NCI-H69 (cell line): ENCODE data around the gene IGSF6.
"Not testable (repeated sequence)": the region's sequence is repeated elsewhere in the genome, so short reads cannot be mapped to it uniquely, and the experiment has no call there.

Experiments used
- DNase-seq: peaks from one replicate; lab custom pipeline; 2025; lab: John Stamatoyannopoulos, UW

Gene IGSF6

DNA sequence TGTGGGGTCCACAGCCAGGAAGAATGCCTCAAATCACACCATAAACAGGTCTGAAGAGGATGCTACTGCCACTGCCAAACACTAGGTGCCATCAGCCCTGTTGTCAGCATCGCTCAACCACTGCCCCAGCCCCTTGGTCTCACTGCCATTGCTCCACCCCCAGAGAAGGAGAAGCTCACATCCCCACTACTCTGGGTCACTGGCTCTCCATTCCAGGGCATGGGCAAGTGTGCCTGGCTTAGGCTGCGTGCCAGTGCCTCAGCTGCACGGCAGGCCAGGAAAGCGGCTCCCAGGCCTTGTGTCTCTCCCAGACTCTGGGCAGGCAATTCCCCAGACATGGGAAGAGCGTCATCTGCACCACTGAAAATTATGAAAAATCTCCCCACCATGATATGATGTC is 1.2 kb upstream of the IGSF6 start:
- no peak for DNase-seq

DNA sequence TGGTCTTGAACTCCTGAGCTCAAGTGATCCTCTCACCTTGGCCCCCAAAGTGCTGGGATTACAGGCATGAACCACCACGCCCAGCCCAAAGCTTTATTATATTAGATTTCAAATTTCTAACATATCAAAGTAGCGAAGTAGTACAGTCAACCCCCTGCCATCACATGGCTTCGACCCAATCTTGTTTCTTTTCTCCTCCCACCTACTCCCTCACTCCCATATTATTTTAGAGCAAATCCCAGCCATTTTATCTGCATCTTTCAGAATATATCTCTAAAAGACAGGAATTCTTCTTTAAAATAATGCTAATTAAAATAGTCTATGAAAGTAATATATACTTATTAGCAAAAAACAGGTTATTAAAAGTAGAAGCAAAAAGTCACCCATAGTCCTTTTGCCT is 893 bp downstream of the IGSF6 start:
- DNase-seq: no peak

DNA sequence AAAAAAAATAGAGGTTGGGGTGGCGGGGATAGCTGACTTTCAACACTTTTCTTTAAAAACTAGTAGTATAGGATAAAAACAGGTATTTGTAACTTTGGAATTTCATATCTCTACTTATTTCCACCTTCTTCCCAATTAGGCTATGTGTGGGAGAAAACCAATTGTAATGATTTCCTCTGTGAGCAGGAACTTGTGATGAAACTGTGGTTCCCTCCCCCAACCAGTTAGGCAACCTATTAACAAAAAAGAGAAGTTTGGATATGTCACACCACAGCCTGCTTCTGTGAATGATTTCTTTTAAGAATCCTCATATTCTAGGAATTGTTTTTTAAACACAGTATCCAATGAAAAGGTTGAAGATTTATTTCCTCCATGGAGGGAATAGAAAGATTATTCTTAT is 1.9 kb downstream of the IGSF6 start:
- DNase-seq: no peak

DNA sequence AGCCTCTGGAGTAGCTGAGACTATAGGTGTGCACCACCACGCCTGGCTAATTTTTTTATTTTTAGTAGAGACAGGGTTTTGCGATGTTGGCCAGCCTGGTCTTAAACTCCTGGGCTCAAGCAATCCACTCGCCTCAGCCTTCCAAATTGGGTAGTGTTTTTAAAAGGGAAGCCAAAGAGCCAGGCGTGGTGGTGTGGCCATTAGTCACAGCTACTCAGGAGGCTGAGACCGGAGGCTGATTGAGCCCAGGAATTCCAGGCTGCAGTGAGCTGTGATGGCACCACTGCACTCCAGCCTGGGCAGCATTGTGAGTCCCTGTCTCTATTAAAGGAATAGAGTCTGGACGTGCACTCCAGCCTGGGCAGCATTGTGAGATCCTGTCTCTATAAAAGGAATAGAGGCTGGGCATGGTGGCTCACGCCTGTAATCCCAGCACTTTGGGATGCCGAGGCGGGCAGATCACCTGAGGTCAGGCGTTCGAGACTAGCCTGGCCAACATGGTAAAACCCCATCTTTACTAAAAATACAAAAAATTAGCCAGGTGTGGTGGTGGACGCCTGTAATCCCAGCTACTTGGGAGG is 2.5 kb downstream of the IGSF6 start:
- not testable (repeated sequence) for DNase-seq

DNA sequence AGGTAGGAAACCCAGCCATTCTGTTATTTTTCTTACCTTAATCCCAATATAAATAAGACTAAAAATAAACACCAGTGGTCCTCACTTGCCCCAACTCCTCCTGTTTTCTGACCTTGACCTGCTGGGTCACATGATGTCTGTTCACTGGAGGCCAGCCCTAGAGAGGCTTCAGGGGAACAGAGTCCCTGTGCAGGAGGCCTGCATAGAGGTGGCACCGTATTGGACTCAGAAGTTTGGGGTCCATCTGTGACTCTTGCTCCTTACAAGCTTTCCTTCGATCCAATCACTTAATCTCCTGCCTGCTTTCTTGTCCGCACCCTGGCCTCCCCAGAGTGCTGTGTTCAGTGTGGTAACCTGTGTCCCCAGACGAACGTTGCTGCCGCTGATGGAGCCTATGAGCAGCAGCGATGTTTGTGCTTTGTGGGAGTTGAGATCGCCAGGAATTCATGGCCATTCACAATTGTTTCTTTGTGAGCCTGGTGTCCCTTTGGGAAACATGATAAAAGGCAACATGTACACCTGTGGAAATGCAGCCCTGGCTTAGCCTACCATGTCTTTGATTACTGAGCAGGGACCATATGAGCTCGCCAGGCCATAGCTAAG is 4.7 kb downstream of the IGSF6 start:
- DNase-seq: no peak

DNA sequence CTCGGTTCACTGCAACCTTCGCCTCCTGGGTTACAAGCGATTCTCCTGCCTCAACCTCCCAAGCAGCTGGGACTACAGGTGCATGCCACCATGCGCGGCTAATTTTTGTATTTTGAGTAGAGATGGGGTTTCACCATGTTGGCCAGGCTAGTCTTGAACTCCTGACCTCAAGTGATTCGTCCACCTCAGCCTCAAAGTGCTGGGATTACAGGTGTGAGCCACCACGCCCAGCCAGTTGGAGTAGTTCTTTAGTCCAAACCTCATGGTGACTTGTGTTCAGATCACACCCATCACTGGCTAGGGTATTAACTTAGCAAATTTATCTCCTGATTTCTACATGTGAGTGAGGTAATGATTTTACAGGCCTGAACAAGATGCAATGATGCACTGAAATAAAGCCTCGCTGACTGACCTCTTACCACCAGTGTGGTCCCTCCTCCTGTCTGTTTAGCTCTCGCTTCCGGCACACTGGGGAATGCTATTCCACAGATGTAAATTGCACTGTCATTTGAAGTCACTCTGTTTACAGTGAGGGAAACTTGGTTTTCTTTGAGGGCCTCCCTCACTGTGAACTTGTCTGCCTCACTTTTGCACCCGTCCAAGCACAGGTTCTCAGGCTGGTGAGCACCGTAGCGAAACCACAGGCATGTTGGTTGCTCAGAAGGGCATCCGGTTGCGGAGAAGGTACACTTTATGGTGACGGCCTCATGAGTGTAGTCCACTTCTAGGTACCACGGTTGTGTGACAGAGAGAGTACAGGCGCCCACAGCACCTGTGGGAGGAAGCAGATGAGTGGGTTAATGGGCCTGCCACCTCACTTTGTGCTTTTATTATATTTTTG is 5.5 kb downstream of the IGSF6 start:
- DNase-seq: no peak

DNA sequence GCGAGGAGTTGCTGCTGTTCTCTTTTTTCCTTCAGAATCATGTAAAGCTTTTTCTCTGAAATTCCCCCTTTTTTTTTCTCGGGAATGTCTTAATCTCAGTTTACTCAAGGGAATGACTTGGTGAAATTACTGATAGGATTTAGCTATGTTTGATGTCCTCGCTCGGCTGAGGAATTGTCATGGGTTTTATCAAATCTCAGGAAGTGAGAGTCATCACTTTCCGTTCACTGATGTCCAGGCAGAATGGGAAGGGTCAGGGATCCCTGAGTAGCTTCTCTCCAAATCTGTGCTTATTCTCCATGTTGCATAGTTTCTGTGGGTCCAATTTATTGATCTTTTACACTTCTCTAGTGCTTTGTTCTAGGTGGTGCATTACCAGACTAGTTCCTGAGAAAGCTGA is 6.3 kb downstream of the IGSF6 start:
- DNase-seq: no peak

DNA sequence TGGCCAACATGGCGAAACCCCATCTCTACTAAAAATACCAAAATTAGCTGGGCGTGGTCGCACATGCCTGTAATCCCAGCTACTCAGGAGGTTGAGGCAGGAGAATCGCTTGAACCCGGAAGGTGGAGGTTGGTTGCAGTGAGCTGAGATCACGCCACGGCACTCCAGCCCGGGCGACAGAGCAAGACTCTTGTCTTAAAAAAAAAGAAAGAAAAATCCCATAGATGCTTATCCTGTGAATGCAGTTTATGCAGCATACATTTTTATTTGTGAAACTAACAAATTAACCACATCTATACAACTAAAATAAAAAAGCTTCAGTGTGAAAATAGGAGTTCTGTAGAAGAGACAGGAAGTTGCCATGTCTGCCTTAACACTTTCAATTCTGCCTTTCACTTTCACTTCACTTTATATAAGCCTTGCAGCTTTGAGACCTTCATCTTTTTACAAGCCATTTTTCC is 7.1 kb downstream of the IGSF6 start:
- no peak for DNase-seq

DNA sequence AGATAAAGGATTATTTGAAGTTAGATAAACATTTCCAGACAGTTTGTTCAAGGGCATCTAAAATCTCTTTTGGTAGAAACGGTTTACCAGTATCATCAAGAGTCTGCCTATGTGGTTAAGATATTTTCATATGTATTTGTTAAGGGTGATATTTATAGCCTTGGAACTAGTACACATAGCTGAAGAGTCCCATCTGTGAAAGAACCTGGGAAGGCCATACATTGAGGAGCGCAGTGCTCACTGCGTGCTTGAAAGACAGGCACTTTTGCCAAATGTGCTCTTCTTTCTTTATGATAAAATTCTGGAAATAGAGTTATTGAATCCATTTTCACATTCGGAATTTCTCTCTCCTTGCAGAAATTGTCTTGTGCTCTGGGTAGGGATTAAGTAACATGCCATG is 7.7 kb downstream of the IGSF6 start:
- no peak for DNase-seq

DNA sequence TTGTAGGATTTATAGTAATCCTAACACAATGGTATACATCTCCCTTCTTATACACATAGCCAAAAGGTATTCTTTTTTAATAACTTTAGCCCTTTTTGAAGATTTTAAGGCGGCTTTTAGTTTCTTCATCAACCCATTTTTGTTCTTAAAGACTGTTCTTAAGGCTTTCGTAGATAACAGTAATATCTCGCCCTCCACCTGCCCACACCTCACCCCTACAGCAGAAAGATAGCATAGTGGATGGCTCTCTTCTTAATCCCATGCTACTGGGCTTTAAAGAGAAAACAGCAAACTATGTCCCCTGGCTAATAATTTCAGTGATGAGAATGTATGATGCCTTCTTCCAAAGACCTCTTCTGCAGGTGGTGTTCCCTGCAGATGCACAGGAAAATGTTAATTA is 8.6 kb downstream of the IGSF6 start:
- DNase-seq: no peak

DNA sequence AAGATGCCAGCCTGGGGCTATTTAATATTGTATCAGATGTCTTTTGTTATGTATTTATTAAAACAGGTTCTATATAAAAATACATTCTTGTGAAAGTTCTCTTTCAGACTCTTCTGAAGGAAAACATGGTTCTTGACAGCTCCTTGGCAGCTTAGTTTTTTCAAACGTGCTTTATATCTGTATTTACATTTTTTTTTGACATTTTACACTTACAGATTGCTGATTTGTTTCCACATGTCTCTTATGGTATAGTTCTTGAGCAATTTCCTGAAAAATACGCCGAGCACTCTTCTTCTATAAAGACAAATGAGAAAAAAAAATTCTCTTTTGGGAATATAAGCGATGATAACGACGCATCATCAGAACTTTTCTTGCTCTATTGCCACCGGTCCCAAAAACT is 9.5 kb downstream of the IGSF6 start:
- no peak for DNase-seq

DNA sequence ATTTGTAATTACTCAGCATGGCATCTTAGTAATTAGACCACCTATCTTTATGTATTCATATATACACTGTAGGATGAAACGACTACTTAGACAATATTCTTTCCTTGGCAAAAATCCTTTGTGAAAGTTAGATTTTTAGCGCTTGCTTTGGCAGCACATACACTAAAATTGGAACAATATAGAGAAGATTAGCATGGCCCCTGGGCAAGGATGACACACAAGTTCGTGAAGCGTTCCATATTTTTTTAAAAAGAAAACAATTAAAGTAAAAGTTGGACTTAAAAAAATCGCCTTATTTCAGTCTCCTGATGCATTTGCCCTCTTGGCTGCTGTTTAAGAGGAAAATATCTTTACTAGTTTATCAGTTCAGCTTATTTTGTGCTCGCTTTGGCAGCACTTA is 10.5 kb downstream of the IGSF6 start:
- no peak for DNase-seq

DNA sequence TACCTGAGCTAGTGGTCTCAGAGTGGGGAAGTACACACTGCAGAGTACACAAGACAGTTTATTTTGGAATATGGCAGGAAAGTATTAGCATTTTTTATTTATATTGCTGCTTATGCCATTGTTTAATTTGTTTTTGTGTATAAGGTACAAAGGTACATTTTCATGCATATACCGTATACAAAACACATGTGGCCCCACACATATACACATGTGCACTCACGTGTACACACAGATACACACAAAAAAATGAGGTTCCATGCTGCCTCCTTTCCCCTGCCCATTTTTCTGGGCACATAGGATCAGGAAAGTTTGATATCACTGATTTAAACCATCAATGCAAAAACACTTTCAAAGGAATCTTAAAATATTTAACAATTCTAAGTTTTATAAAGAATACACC is 12.9 kb downstream of the IGSF6 start:
- no peak for DNase-seq

DNA sequence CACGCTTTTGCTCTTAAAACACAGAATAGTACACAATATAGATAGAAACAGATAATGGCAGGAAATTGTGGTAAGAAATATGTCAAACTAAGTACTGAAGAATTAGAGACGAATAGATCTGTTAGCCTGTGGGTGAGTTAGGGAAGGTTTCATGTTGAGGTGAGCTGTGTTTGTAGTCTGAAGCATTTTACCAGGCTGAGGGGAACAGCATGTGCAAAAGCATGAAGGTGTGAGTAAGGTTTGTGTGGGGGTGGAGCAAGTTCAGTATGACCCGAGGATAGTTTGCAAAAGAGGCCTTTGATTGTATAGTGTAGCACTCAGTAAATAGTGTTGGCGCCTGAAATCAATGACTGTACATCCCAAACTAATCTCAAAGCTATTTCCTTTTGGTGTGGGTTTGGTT is 13.8 kb downstream of the IGSF6 start:
- DNase-seq: no peak

DNA sequence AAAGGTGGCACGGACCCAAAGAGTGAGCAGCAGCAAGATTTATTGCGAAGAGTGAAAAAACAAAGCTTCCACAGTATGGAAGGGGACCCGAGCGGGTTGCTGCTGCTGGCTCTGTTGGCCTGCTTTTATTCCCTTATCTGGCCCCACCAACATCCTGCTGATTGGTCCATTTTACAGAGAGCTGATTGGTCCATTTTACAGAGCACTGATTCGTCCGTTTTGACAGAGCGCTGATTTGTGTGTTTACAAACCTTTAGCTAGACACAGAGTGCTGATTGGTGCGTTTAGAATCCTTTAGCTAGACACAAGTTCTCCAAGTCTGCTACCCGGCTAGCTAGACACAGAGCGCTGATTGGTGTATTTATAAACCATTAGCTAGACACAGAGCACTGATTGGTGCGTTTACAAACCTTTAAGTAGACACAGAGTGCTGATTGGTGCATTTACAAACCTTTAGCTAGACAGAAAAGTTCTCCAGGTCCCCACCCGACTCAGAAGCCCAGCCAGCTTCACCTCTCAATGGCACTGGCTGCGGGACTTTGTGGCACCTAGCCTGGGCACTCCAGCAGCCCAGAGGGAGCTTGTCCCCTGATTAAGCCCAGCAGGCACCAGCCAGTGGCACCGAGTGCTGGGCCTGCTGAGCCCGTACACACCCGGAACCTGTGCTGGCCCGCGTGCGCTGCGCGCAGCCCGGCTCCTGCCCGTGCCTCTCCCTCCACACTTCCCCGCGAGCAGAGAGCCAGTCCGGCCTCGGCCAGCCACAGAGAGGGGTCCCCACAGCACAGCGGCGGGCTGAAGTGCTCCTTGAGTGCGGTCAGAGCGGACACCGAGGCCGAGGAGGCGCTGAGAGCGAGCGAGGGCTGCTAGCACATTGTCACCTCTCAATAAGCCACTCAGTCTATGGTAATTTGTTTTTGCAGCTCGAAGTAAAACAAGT is 15.1 kb downstream of the IGSF6 start:
- no peak for DNase-seq

DNA sequence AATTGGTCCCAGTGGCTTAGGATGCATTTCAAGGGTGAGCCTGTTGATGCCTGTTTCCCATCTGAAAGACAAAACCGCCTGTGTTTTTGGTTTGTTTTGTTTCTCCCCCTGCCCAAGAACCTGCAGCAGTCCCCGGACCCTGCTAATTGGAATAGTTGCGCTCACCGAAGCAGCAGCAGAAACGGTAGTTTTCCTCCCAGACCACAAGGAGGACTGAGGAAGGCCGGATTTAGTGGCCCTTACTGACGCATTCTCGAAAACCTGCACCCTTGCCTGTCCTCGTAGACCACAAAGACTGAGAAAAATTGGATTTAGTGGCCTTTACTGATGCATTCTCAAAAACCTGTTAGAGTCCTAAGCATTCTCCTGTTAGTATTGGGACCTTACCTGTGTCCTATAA is 16.7 kb downstream of the IGSF6 start:
- not testable (repeated sequence) for DNase-seq

DNA sequence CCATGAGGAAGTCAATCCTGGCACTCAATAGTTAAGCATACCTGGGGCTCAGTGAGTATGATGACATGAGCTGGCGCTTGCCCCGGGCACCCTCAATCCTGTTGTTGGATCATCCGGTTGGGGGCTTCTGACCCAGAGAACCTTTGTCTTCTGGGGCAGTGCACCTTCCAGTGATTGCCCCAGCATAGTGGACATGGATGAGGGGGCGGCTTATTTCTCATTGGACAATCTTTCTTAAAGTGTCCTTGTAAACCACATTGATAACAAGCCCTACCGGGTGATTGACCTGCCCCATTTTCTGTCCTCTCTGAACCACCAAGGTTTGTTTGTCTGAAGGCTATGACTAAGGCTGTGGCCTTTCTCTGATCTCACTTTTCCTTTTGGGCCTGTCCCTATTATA is 18.2 kb downstream of the IGSF6 start:
- no peak for DNase-seq

DNA sequence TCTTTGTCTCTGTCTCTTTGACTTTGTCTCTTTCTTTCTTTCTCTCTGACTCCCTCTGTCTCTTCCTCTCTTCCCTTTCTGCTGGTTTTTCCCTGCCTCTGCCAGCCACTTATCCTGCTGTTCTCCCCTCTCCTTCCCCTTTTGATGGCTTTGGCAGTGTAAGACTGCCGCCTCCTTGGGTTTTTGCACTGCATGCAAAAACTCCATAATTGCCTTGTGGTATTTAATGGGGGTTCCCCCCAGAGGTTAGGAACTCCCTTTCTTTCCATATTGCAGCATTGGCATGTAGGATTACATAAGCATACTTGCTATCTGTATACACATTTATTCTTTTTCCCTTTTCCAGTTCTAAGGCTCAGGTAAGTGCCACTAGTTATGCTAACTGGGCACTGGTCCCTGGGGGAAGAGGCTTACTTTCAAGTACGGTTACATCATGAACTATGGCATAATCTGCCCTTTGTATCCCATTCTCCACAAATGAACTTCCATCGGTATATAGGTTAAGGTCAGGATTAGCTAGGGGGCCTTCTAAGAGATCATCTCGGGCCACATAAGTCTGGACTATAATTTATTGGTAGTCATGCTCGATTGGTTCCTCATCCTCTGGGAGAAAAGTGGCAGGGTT is 20.3 kb downstream of the IGSF6 start:
- DNase-seq: not testable (repeated sequence)

DNA sequence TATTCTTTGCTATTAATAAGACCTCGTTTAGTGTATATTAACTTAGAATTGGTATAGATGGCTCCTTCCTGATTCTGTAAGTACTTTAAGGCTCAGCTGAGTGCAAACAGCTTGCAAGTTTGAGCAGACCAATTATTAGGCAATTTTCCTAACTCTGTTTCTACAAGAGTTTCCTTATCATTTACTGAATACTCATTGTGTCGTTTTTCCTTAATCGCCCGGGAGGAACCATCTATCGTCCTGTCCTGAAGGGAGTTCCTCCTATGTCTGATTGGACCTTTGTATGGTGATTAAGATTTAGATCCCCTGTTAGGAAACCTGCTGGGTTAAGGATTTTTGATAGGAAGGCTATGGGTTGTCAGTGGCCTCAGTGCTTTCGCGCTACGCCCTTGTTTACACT is 21.0 kb downstream of the IGSF6 start:
- DNase-seq: not testable (repeated sequence)

DNA sequence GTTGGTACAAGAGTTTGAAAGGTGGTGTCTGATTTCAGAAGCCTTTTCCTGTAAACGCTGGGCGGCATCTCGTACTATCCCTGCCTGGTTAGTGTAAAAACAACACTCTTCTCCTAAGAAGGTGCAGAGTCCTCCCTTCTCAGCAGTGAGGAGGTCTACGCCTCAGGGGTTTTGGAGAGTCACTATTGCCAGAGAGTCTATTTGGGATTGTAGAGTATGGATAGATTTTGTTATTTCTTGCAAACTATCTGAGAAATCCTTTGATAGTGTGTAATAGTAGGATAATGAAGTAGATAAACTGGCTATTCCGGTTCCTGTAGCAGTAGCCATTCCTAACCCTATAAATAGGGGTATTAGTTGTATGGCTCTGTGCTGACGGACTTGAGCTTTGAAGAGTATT is 21.5 kb downstream of the IGSF6 start:
- not testable (repeated sequence) for DNase-seq

DNA sequence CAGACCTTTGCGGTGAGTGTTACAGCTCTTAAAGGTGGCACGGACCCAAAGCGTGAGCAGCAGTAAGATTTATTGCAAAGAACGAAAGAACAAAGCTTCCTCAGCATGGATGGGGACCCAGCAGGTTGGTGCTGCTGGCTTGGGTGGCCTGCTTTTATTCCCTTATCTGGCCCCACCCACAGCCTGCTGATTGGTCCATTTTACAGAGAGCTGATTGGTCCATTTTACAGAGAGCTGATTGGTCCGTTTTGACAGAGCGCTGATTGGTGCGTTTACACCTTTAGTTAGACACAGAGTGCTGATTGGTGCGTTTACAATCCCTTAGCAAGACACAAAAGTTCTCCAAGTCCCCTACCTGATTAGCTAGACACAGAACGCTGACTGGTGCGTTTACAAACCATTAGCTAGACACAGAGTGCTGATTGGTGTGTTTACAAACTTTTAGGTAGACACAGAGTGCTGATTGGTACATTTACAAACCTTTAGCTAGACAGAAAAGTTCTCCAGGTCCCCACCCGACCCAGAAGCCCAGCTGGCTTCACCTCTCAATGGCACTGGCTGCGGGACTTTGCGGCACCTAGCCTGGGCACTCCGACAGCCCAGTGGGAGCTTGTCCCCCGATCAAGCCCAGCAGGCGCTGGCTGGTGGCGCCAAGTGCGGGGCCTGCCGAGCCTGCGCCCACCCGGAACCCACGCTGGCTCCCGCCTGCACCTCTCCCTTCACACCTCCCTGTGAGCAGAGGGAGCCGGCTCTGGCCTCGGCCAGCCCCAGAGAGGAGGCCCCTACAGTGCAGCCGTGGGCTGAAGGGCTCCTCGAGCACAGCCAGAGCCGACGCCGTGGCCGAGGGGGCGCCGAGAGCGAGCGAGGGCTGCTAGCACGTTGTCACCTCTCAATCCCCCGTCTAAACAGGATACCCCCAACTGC is 22.5 kb downstream of the IGSF6 start:
- DNase-seq: not testable (repeated sequence)
